Stimulated activated CD4-positive, alpha-beta T cell treated with anti-CD3 and anti-CD28 coated beads, Interleukin-15, amount 100 ng/mL, for 24 hours (primary cell): Measurements from ENCODE around the gene HOXA5.

Experiments
- DNase-seq: peaks from one replicate; pipeline ENCODE4 v3.0.0-alpha.2; 2020

HOXA5 gene

GRCh38 chr7:27104341-27105058, 39.0 kb downstream of the HOXA5 start:
- DNase-seq: no peak

GRCh38 chr7:27103489-27104226, 39.8 kb downstream of the HOXA5 start:
- DNase-seq: no peak

- no peak for DNase-seq
These were observed 40.7 kb downstream of the HOXA5 start, which contains the start of gene HOXA2 for GRCh38 chr7:27102581-27103442. Gene HOXA2 (minus strand): TSS chr7:27102683. CDS start chr7:27102500, 183 bp downstream.

GRCh38 chr7:27101957-27102580, 41.4 kb downstream of the HOXA5 start:
- no peak for DNase-seq

- no peak for DNase-seq
These were observed 42.1 kb downstream of the HOXA5 start for GRCh38 chr7:27101171-27101956.

- no peak for DNase-seq
These were observed 42.7 kb downstream of the HOXA5 start for GRCh38 chr7:27100694-27101170.

GRCh38 chr7:27099453-27100370, 43.8 kb downstream of the HOXA5 start:
- no peak for DNase-seq

GRCh38 chr7:27098578-27099451, 44.7 kb downstream of the HOXA5 start:
- DNase-seq: no peak

GRCh38 chr7:27097686-27098577, 45.5 kb downstream of the HOXA5 start:
- DNase-seq: no peak

GRCh38 chr7:27096768-27097514, 46.5 kb downstream of the HOXA5 start:
- peak; percentile 4 for DNase-seq

GRCh38 chr7:27095897-27096767, 47.3 kb downstream of the HOXA5 start, which contains the start of gene HOXA1:
Gene HOXA1 (minus strand): TSS chr7:27096000. CDS start chr7:27095912, 88 bp downstream.
- DNase-seq: peak; percentile 82

GRCh38 chr7:27095050-27095896, 48.2 kb downstream of the HOXA5 start:
- peak; percentile 8 for DNase-seq

GRCh38 chr7:27094304-27095049, 49.0 kb downstream of the HOXA5 start:
- DNase-seq: no peak

GRCh38 chr7:27093184-27093895, 50.1 kb downstream of the HOXA5 start:
- DNase-seq: no peak
